HG03378 (cell line): ENCODE results near the gene FAM107A.

Source experiments
- ATAC-seq: cut with Tn5 transposase; IDR thresholded peaks from one replicate; pipeline ENCODE4 v1.9.1; 2021; ENCODE audit warnings: mild to moderate bottlenecking, moderate library complexity; ENCODE audit not compliant: unreplicated experiment

The FAM107A gene

GRCh38 chr3:58577269-58577821, at the start of gene FAM107A:
FAM107A (minus strand) TSS chr3:58577391; CDS start chr3:58569860, 7,531 bp downstream.
- ATAC-seq, result no peak

- ATAC-seq, result no peak
Measured at GRCh38 chr3:58625196-58625824, 48.1 kb upstream of the FAM107A start.

GRCh38 chr3:58624550-58624949, 47.4 kb upstream of the FAM107A start:
- no peak for ATAC-seq

- no peak for ATAC-seq
Measured at GRCh38 chr3:58623961-58624360, 46.8 kb upstream of the FAM107A start.

GRCh38 chr3:58623478-58623877, 46.3 kb upstream of the FAM107A start:
- no peak for ATAC-seq

- ATAC-seq, result no peak
Measured at GRCh38 chr3:58622892-58623291, 45.7 kb upstream of the FAM107A start.

GRCh38 chr3:58622436-58622835, 45.2 kb upstream of the FAM107A start:
- ATAC-seq, result no peak

GRCh38 chr3:58621086-58621830, 44.1 kb upstream of the FAM107A start:
- no peak for ATAC-seq

GRCh38 chr3:58620421-58620820, 43.2 kb upstream of the FAM107A start:
- ATAC-seq, result no peak

GRCh38 chr3:58617338-58617761, 40.2 kb upstream of the FAM107A start:
- ATAC-seq, result no peak

- ATAC-seq, result no peak
Measured at GRCh38 chr3:58613236-58614132, 36.3 kb upstream of the FAM107A start.

GRCh38 chr3:58612830-58613229, 35.6 kb upstream of the FAM107A start:
- no peak for ATAC-seq

- peak; percentile 74 for ATAC-seq
Measured at GRCh38 chr3:58609990-58610389, 32.8 kb upstream of the FAM107A start.

GRCh38 chr3:58608648-58609047, 31.5 kb upstream of the FAM107A start:
- ATAC-seq, result no peak

- no peak for ATAC-seq
Measured at GRCh38 chr3:58607816-58608215, 30.6 kb upstream of the FAM107A start.

GRCh38 chr3:58606693-58607092, 29.5 kb upstream of the FAM107A start:
- ATAC-seq, result no peak

GRCh38 chr3:58604031-58604430, 26.8 kb upstream of the FAM107A start:
- no peak for ATAC-seq

- ATAC-seq, result no peak
Measured at GRCh38 chr3:58603606-58604005, 26.4 kb upstream of the FAM107A start.

- no peak for ATAC-seq
Measured at GRCh38 chr3:58597770-58598310, 20.6 kb upstream of the FAM107A start.

- ATAC-seq, result no peak
Measured at GRCh38 chr3:58596834-58597518, 19.8 kb upstream of the FAM107A start.
